Heart right ventricle (tissue), 16 donors: ENCODE data around the gene TCF25. TPM values are rescaled to one million over a fixed set of nuclear protein-coding genes. Genes with fewer than 3 reads are reported as not detected.

Source experiments
- ATAC-seq, 8 donors: fragments of 200-7000 bp; cut with Tn5 transposase; one replicate each; pipeline ENCODE4 v1.9.1; 2020; ENCODE audit warnings: mild to moderate bottlenecking in 8 of 8, moderate library complexity in 8 of 8, moderate number of reproducible peaks in 1 of 8
- DNase-seq, 2 donors: peaks; one replicate each; pipeline ENCODE4 v3.0.0-alpha.2; 2020
- H3K27ac ChIP-seq, 10 donors: fragments of 200-600 bp; sonication (generic) in 2 of 10; one replicate each; pipeline versions ENCODE4 v1.5.0 to v1.8.0; 2020 to 2022; ENCODE audit warnings: mild to moderate bottlenecking in 3 of 10
- H3K27me3 ChIP-seq, 7 donors: fragments of 200-600 bp; one replicate each; pipeline ENCODE4 v1.8.0; 2021 to 2022; ENCODE audit warnings: mild to moderate bottlenecking in 2 of 7
- H3K36me3 ChIP-seq, 9 donors: fragments of 200-600 bp; sonication (generic) in 1 of 9; one replicate each; pipeline versions ENCODE4 v1.5.0 to v1.8.0; 2020 to 2022; ENCODE audit warnings: mild to moderate bottlenecking in 2 of 9
- H3K4me1 ChIP-seq, 9 donors: fragments of 200-600 bp; sonication (generic) in 1 of 9; one replicate each; pipeline versions ENCODE4 v1.5.0 to v1.8.0; 2020 to 2022; ENCODE audit warnings: mild to moderate bottlenecking in 4 of 9
- H3K4me3 ChIP-seq, 10 donors: fragments of 200-600 bp; sonication (generic) in 2 of 10; one replicate each; pipeline versions ENCODE4 v1.5.0 to v1.8.0; 2020 to 2022; ENCODE audit warnings: mild to moderate bottlenecking in 7 of 10, moderate library complexity in 2 of 10
- H3K9me3 ChIP-seq, 11 donors: fragments of 200-600 bp in 10 of 11; sonication (generic) in 2 of 11; one replicate each; pipeline versions ENCODE4 v1.5.0 to v1.8.0; 2013 to 2022; ENCODE audit warnings: mild to moderate bottlenecking in 2 of 11, control low read depth in 1 of 11, moderate library complexity in 1 of 11
- CTCF ChIP-seq, 9 donors: fragments of 200-600 bp; sonication (generic) in 2 of 9; IDR thresholded peaks; one replicate each; pipeline versions ENCODE4 v1.5.0 to v1.8.0; 2021 to 2022; ENCODE audit warnings: antibody characterized with exemption in 9 of 9, mild to moderate bottlenecking in 5 of 9, moderate library complexity in 1 of 9
- WGBS, 2 donors: extraction: QIAGEN DNeasy Blood & Tissue Kit; methylation state at CpG; one replicate each; pipeline ENCODE4 v1.1.7; 2013; ENCODE audit warnings: inconsistent platforms in 1 of 2; 5-methylcytosine and 5-hydroxymethylcytosine counted together
- intact Hi-C, 10 donors: fragments of 100-400 bp; cut with DNase I; formaldehyde crosslinking; loops; one replicate each; pipeline versions ENCODE4 v1.11.1 to v1.14.2; 2022
- polyA plus RNA-seq, 2 donors: library from polyadenylated mRNA; stranded (reverse); fragments of 200-250 nt; gene quantifications; one replicate each; pipeline ENCODE4 v1.2.3, GENCODE V29; 2013
- total RNA-seq, 10 donors: library from RNA; stranded (reverse); fragmentation: NEBNext Ultra II Directional in 3 of 10; extraction: Animal tissue kit (Norgen Biotek cat#: 25700) in 3 of 10; gene quantifications; one replicate each; pipeline versions ENCODE4 v1.2.1 to v1.2.4, GENCODE V29; 2021 to 2023
- donor health status: Arrhythmogenic right ventricular cardiomyopathy.
- donor health status: ischemic (EF 13 %, LVEDD 7.1; RV severe dilation, severe dysfunction).
- donor health status: healthy with polysubstance abuse.
- donor health status: DM: no; HTN: yes; CAD: no.
- donor health status: DM: no; HTN: no; CAD: no.
- donor health status: ischemic (EF 25% LVEDD 6.9; RV normal size, moderate dysfunction).
- donor health status: ischemic (EF 25% LVEDD 5.7; RV mildly dilated, moderate dysfunction).
- donor health status: healthy.
- donor health status: DM: yes; HTN: yes; CAD: no.
- donor health status: Ischemic cardiomyopathy.
- donor health status: ischemic (EF 35%, LVEDD 5.7; RV mildly dilated, moderate dysfunction).
- donor health status: nonischemic (EF 11% LVEDD 7.7; RV severe dilation, severe dysfunction).
- donor health status: DM: yes; HTN: yes; CAD: no.
- donor health status: PGD.
- donor health status: ischemic (EF 29% LVEDD 5.4; RV normal size, mild dysfunction).
- donor health status: nonischemic (EF 23%, LVEDD 6.1; RV moderate dilation, normal function).

The TCF25 gene
- total and polyA plus RNA-seq, 12 donors: 77.5 to 112 (median 94.8) TPM

DNA sequence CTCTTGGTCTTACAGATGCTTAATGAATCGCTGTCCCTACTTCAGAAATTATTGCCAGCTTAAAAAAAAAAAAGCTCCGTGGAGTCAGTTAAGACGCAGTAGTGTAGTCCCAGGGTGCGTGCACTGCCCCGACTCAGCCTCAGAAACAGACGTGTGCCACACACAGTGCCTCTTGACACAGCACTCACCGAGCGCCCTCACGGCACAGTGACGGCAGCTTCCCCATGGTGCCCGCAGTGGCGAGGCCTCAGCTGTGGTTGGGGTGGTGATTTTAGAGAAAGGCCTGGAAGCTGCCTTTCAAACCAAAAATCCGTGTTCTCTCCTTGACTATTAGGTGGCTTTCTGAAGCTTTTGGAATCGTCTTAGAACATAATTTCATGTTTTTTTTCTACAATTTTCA, 13.9 kb downstream of the TCF25 start:
- DNase-seq (no peak), ATAC-seq (no peak)
- no peaks in the 10 kb centered on the region for H3K9me3 ChIP-seq
- H3K27ac ChIP-seq: no peak overlapping the region
- H3K4me3 ChIP-seq: no peak overlapping the region
- no peaks in the 10 kb centered on the region for H3K27me3 ChIP-seq
- peaks cover 0 to 10% (median 0%) of the 10 kb centered on the region in 9 donors for H3K4me1 ChIP-seq
- TF ChIP-seq CTCF (IDR thresholded peaks at IDR 0.05): no peak
- intact Hi-C loops: loop anchor here in 1 of 10 donors (10.0 kb wide), 1 partner anchor 68 kb away; no protein-coding TSS in a partner anchor
- peaks cover 6 to 100% (median 71%) of the 10 kb centered on the region in 9 donors for H3K36me3 ChIP-seq
- 96% methylated on average over 14 of the region's 14 CpGs for WGBS, 2 donors

- ATAC-seq: no peak
- Histone ChIP-seq H3K36me3 (peaks cover 0 to 100% (median 74%) of the 10 kb centered on the region in 9 donors), H3K27me3 (no peaks in the 10 kb centered on the region), H3K4me1 (peaks cover 0 to 10% (median 0%) of the 10 kb centered on the region in 9 donors), H3K27ac (no peak overlapping the region), H3K4me3 (no peak overlapping the region), H3K9me3 (no peaks in the 10 kb centered on the region)
- no peak for TF ChIP-seq CTCF (IDR thresholded peaks at IDR 0.05)
- intact Hi-C loops: no loop called here
- DNase-seq: no peak
- 84 to 89% methylated on average over 9 of the region's 9 CpGs for WGBS, 2 donors
Measured at GRCh38 chr16:89890200-89890599, 16.8 kb downstream of the TCF25 start.

GRCh38 chr16:89890886-89891657, 17.7 kb downstream of the TCF25 start:
- Histone ChIP-seq H3K27ac (no peak overlapping the region), H3K36me3 (peaks cover 0 to 100% (median 74%) of the 10 kb centered on the region in 9 donors), H3K4me3 (no peak overlapping the region), H3K4me1 (peaks cover 0 to 10% (median 0%) of the 10 kb centered on the region in 9 donors), H3K9me3 (no peaks in the 10 kb centered on the region), H3K27me3 (no peaks in the 10 kb centered on the region)
- intact Hi-C loops: no loop called here
- peak in 5 of 8 donors; percentile 20 to 55 (median 30) for ATAC-seq
- 71 to 74% methylated on average over 16 of the region's 16 CpGs for WGBS, 2 donors
- TF ChIP-seq CTCF (IDR thresholded peaks at IDR 0.05): no peak
- no peak for DNase-seq

- WGBS, 2 donors: 94% methylated on average over 18 of the region's 18 CpGs
- H3K9me3 ChIP-seq: no peaks in the 10 kb centered on the region
- no peak overlapping the region for H3K27ac ChIP-seq
- intact Hi-C loops: no loop called here
- ATAC-seq: peak in 1 of 8 donors; percentile 11
- no peak for DNase-seq
- TF ChIP-seq CTCF (IDR thresholded peaks at IDR 0.05): no peak
- H3K4me3 ChIP-seq: no peak overlapping the region
- H3K36me3 ChIP-seq: peaks cover 2 to 100% (median 69%) of the 10 kb centered on the region in 9 donors
- no peaks in the 10 kb centered on the region for H3K27me3 ChIP-seq
- peaks cover 0 to 10% (median 0%) of the 10 kb centered on the region in 9 donors for H3K4me1 ChIP-seq
Measured at GRCh38 chr16:89892055-89892630, 18.8 kb downstream of the TCF25 start.
